Esophagus muscularis mucosa (tissue), 3 donors: ENCODE data around the gene RPLP2.

Source experiments
- CTCF ChIP-seq, 3 experiments: fragments of 200-600 bp in 2 of 3; fragments of 450-650 bp in 1 of 3; sonication (generic) in 2 of 3; IDR thresholded peaks; one replicate each; pipeline ENCODE4 v1.5.1; 2017 to 2019; ENCODE audit warnings: antibody characterized with exemption in 3 of 3, mild to moderate bottlenecking in 2 of 3, moderate library complexity in 1 of 3
- POLR2A ChIP-seq: fragments of 450-650 bp; IDR thresholded peaks from one replicate; pipeline ENCODE4 v1.6.1; 2017; ENCODE audit warnings: antibody characterized with exemption, moderate library complexity, mild to moderate bottlenecking, low read depth

GRCh38 chr11:848380-848931, 38.7 kb downstream of the RPLP2 start:
- TF ChIP-seq POLR2A (no peak), CTCF (IDR thresholded peaks at IDR 0.05) (peak in 2 of 3 experiments; percentile 78 to 85)
